Measurements from ENCODE around the gene STAT5B.

DNA sequence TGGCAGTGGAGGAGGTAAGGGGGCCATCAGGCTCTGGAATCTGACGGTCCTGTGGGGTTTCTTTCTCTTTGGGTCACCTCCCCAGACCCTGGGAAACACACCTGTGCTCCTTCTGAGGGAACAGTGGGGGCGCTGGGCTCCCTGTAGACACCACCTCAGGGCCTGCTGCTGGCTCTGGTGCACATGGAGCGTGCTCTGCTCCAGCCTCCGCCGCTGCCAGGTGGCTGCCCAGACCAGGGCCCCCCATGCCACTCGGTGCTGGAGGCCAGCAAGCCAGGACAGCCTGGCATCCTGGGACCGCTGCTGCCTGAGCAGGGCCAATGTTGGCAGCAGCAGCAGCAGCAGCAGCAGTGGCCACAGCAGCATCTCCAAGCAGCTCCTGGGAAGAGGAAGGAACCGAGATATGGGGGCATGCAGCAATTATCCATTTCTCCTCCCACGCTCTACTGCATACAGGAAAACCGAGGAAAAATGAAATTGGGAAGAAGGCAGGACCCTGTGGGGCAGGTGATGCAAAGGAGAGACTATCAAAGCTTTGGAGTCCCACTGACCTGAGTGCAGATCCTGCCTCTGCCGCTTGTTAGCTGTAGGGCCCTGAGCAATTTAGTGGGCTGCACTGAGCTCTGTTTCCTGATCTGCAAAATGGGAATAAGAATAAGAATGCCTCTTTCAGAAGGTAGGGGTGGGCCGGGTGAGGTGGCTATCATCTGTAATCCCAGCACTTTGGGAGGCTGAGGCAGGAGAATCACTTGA, 82.8 kb downstream of the STAT5B start:
- no peak for TF ChIP-seq GLIS3 (CRISPR knock-in tag; IDR thresholded peaks at IDR 0.05)
- TF ChIP-seq, protein P1, sequence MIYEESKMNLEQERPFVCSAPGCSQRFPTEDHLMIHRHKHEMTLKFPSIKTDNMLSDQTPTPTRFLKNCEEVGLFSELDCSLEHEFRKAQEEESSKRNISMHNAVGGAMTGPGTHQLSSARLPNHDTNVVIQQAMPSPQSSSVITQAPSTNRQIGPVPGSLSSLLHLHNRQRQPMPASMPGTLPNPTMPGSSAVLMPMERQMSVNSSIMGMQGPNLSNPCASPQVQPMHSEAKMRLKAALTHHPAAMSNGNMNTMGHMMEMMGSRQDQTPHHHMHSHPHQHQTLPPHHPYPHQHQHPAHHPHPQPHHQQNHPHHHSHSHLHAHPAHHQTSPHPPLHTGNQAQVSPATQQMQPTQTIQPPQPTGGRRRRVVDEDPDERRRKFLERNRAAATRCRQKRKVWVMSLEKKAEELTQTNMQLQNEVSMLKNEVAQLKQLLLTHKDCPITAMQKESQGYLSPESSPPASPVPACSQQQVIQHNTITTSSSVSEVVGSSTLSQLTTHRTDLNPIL (CRISPR knock-in tag; IDR thresholded peaks at IDR 0.05; ENCODE audit: low read depth) = no peak
- no peak for TF ChIP-seq RARB (CRISPR knock-in tag; IDR thresholded peaks at IDR 0.05)
- TF ChIP-seq ZFP30 (CRISPR knock-in tag; IDR thresholded peaks at IDR 0.05) = no peak
- TF ChIP-seq SNAI2 (CRISPR knock-in tag; IDR thresholded peaks at IDR 0.05) = no peak
- TF ChIP-seq, protein P2, sequence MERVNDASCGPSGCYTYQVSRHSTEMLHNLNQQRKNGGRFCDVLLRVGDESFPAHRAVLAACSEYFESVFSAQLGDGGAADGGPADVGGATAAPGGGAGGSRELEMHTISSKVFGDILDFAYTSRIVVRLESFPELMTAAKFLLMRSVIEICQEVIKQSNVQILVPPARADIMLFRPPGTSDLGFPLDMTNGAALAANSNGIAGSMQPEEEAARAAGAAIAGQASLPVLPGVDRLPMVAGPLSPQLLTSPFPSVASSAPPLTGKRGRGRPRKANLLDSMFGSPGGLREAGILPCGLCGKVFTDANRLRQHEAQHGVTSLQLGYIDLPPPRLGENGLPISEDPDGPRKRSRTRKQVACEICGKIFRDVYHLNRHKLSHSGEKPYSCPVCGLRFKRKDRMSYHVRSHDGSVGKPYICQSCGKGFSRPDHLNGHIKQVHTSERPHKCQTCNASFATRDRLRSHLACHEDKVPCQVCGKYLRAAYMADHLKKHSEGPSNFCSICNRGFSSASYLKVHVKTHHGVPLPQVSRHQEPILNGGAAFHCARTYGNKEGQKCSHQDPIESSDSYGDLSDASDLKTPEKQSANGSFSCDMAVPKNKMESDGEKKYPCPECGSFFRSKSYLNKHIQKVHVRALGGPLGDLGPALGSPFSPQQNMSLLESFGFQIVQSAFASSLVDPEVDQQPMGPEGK (CRISPR knock-in tag; IDR thresholded peaks at IDR 0.05; ENCODE audit: borderline replicate concordance) = no peak
- TF ChIP-seq CSDC2 (CRISPR knock-in tag; IDR thresholded peaks at IDR 0.05) = no peak
- no peak for TF ChIP-seq PPARA (CRISPR knock-in tag; IDR thresholded peaks at IDR 0.05; ENCODE audit: borderline replicate concordance)
- no peak for TF ChIP-seq ZNF70 (CRISPR knock-in tag; IDR thresholded peaks at IDR 0.05)
- TF ChIP-seq ARNTL (CRISPR knock-in tag; IDR thresholded peaks at IDR 0.05; ENCODE audit: borderline replicate concordance, low read depth) = no peak
- no peak for TF ChIP-seq ISL1 (CRISPR knock-in tag; IDR thresholded peaks at IDR 0.05)
- TF ChIP-seq TOX (CRISPR knock-in tag; IDR thresholded peaks at IDR 0.05; ENCODE audit: borderline replicate concordance) = no peak

Data from SK-N-SH treated with all-trans-retinoic acid at 6 μM for 48 hours (cell line).